ENCODE data around the gene APBB2. TPM values are rescaled to one million over a fixed set of nuclear protein-coding genes. Genes with fewer than 3 reads are reported as not detected.
"Not testable (repeated sequence)": the region's sequence is repeated elsewhere in the genome, so short reads cannot be mapped to it uniquely, and the experiment has no call there.

Gene APBB2
- total RNA-seq, 2 donors from 2014 or later: 37.3 to 75.3 TPM

- H3K4me1 ChIP-seq: peaks cover 0 to 43% of the 10 kb centered on the region in 2 donors
- no peaks in the 10 kb centered on the region for H3K27me3 ChIP-seq
- TF ChIP-seq CTCF (IDR thresholded peaks at IDR 0.05): no peak
- H3K9me3 ChIP-seq: no peaks in the 10 kb centered on the region
- H3K4me3 ChIP-seq: no peak overlapping the region
- no peaks in the 10 kb centered on the region for H3K36me3 ChIP-seq
- no peak for DNase-seq (ENCODE audit: low spot score)
- no peak overlapping the region for H3K27ac ChIP-seq
These were observed 57.8 kb downstream of the APBB2 start for GRCh38 chr4:41156574-41156973.

DNA sequence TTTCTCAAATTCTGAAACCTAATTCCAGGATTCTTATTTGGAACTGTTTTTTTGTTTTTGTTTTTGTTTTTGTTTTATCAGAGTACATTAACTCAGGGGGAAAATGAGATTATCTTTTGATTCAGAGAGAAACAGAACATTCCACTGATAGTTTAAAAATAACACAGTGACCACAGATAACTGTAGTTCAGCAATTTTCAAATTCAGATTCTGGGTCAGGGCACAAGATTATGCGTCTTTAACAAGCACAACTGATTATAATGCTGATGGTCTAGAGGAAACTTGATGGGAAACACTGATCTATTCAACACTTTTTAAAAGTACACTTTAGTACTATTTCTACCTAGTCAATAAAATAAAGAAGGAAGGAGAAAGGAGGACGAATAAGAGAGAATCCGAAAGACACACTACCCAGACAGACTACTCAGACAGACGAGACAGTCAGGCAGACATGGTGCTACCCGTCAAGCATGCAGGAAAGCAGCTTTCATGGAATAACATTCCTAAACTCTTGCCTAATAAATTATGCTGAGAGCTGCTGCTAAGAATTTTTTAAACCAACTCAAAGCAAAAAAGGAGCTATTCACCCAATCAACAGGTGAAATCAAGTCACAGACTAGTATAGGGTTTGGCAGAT, 59.0 kb downstream of the APBB2 start:
- H3K9me3 ChIP-seq: no peaks in the 10 kb centered on the region
- TF ChIP-seq CTCF (IDR thresholded peaks at IDR 0.05): no peak
- DNase-seq (ENCODE audit: low spot score): no peak
- H3K4me1 ChIP-seq: peaks cover 0 to 38% of the 10 kb centered on the region in 2 donors
- H3K27me3 ChIP-seq: no peaks in the 10 kb centered on the region
- peak overlapping the region; percentile 38 to 73 for H3K27ac ChIP-seq
- no peak overlapping the region for H3K4me3 ChIP-seq
- no peaks in the 10 kb centered on the region for H3K36me3 ChIP-seq

- TF ChIP-seq CTCF (IDR thresholded peaks at IDR 0.05): no peak
- Histone ChIP-seq H3K4me3 (no peak overlapping the region), H3K27me3 (no peaks in the 10 kb centered on the region), H3K36me3 (no peaks in the 10 kb centered on the region), H3K4me1 (peaks cover 0 to 33% of the 10 kb centered on the region in 2 donors), H3K27ac (peak overlapping the region; percentile 38 to 73), H3K9me3 (no peaks in the 10 kb centered on the region)
- DNase-seq (ENCODE audit: low spot score): no peak
These were observed 59.5 kb downstream of the APBB2 start for GRCh38 chr4:41154814-41155177.

DNA sequence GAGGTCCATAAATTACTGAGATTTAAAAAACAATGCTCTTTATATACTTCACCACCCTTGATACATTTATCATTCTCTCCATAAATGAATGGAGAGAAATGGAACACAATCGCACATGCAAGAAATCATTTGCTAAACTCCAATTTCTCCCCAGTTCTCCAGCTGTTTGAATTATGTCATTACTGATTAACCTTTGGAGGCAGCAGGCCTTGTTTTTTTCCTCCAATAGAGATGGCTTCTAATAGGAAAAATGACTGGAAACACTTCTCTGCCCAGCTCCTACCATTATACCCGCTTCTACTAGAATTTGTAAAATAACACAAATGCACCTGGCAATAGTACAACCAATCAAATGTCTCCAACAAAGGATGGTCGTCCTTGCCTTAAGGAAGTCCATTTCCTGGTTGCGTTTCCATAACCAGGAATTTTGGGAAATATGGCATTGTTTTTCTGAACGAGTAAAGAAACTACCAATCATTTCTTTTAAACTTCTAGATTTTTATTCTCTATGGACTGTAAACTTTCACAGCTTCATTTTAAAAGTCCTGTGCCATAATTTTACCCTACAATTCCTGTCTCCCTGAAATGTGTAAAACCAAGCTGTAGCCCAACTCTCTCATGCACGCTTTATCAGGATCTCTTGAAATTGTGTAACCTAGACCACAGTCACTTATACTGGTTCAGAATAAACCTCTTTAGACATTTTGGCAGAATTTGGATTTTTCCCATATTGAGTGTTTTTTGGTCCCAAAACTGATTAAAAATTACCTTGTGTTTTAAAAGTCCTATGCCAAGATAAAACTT, 60.1 kb downstream of the APBB2 start:
- Histone ChIP-seq H3K4me3 (no peak overlapping the region), H3K27ac (peak overlapping the region; percentile 38 to 73), H3K9me3 (no peaks in the 10 kb centered on the region), H3K36me3 (no peaks in the 10 kb centered on the region), H3K27me3 (no peaks in the 10 kb centered on the region), H3K4me1 (peaks cover 0 to 33% of the 10 kb centered on the region in 2 donors)
- no peak for DNase-seq (ENCODE audit: low spot score)
- no peak for TF ChIP-seq CTCF (IDR thresholded peaks at IDR 0.05)

DNA sequence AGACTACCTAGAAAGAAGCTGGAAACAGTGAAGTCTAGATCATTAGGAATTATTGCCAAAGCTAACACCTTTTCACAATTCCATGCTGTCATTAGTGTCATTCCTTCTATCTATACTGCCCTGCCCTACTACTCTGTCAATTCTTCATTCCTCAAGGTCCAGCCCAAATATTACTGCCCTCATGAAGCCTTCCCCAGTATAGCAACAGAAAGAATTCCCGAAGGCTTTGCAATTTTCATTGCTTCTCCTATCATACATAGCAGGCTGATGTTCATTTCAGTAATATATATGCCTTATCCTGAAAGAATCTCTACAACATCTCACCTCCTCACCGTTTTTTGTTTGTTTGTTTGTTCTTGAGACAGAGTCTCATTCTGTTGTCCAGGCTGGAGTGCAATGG, 63.9 kb downstream of the APBB2 start:
- TF ChIP-seq CTCF (IDR thresholded peaks at IDR 0.05): no peak
- no peaks in the 10 kb centered on the region for H3K36me3 ChIP-seq
- no peaks in the 10 kb centered on the region for H3K9me3 ChIP-seq
- DNase-seq (ENCODE audit: low spot score): no peak
- H3K27ac ChIP-seq: no peak overlapping the region
- no peaks in the 10 kb centered on the region for H3K27me3 ChIP-seq
- no peak overlapping the region for H3K4me3 ChIP-seq
- peaks cover 0 to 39% of the 10 kb centered on the region in 2 donors for H3K4me1 ChIP-seq

GRCh38 chr4:41149568-41149967, 64.8 kb downstream of the APBB2 start:
- H3K27ac ChIP-seq; H3K4me3 ChIP-seq; H3K27me3 ChIP-seq; DNase-seq (ENCODE audit: low spot score); H3K36me3 ChIP-seq; H3K9me3 ChIP-seq: not testable (repeated sequence)
- peaks cover 0 to 39% of the 10 kb centered on the region in 2 donors for H3K4me1 ChIP-seq

Measured in right atrium auricular region (tissue), 2 donors.